ENCODE data around the gene SYCN.

SYCN gene

DNA sequence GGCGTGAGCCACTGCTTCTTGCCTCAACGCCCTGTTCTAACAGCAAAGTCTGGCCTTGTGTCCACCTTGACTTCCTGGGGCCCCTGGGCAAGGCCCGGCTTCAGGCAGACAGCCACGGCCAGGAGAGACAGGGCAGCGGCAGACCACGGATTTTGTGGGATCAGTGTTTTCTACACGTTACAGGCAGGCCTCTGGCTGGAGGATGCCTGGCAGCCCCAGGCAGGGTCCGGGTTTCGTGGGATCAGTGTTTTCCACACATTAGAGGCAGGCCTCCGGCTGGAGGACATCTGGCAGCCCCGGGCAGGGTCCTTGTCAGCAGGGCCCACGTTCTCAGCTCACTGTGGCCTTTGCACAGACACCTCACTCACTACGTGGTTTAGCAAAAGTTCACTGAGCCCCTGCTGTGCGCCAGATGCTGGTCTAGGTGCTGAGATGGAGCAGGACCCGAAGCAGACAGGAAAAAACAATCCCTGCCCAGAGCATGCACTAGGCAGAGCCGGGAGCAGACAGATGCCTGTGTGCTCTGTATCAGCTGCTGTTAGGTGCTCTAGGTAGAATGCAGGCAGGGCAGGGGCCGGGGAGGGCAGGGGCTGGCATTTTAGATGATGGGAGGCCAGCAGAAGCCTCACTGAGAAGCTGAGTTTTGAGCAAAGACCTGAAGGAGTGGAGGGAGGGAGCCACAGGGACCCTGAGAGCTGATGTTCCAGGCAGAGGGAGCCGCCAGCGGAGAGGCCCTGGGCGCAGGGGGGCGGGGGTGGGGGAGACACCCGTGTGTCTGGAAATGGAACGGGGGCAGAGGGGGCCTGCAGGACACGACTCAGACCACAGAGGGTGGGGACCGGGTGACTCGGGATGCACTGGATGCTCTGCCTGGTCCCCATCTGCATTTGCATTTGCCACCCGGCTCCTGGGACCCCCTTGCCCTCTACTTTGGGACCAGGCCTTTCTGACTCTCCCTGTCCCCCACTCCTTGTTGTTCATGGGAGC lies 32.3 kb downstream of the SYCN start:
- H3K27me3 ChIP-seq (ENCODE audit: control insufficient read depth, insufficient read depth, low read length), result no peaks in the 10 kb centered on the region
- H3K36me3 ChIP-seq (ENCODE audit: control insufficient read depth, insufficient read depth, low read length), result peaks cover 10% of the 10 kb centered on the region
- H3K4me1 ChIP-seq (ENCODE audit: control insufficient read depth, insufficient read depth, low read length), result no peaks in the 10 kb centered on the region
- H3K4me3 ChIP-seq (ENCODE audit: low read length), result no peak overlapping the region
- no peak overlapping the region for H3K9ac ChIP-seq (ENCODE audit: low read length)
- no peak overlapping the region for H3K27ac ChIP-seq (ENCODE audit: low read depth, low read length)

DNA sequence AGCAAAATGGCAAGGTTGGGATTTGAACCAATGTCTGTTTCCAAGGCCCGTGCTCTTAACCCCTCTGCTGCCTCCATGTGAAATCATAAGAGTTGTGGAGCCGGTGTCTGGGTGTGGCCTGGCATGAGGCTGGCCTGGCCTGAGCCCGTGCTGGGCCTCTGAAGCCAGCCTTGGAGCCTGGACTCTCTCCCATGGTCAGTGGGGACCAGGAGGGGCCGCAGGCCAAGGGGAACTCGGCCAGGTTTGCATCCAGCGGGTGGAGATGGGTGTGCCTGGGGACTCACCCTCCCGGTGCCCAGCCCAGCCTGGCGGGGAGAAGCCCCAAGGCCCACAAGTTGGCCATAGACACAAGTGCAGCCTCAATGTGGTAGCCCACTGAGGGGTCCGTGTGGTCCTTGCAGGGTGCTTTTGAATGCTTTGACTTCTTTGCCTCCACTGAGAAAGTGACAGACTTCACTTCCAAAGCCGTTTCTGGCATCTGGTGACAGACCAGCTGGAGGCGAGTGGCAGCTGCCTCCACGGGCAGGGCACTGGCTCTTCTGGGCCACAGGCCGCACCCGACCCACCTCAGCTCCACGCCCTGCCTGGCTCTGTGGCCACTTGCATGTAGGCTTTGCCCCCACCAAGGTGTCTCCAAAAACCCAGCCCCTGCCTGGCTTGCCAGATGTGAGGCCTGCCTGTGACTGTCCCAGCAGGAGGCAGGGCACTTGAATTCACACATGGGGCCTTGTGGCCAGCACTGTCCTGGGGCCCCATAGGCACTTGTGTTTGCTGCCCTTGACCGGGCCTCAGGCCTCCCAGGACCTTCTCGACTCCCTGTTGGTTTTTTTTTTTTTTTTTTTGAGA lies 33.5 kb downstream of the SYCN start:
- Histone ChIP-seq H3K9ac (ENCODE audit: low read length) (no peak overlapping the region), H3K27ac (ENCODE audit: low read depth, low read length) (no peak overlapping the region), H3K4me3 (ENCODE audit: low read length) (no peak overlapping the region), H3K4me1 (ENCODE audit: control insufficient read depth, insufficient read depth, low read length) (no peaks in the 10 kb centered on the region), H3K36me3 (ENCODE audit: control insufficient read depth, insufficient read depth, low read length) (peaks cover 6% of the 10 kb centered on the region), H3K27me3 (ENCODE audit: control insufficient read depth, insufficient read depth, low read length) (no peaks in the 10 kb centered on the region)

DNA sequence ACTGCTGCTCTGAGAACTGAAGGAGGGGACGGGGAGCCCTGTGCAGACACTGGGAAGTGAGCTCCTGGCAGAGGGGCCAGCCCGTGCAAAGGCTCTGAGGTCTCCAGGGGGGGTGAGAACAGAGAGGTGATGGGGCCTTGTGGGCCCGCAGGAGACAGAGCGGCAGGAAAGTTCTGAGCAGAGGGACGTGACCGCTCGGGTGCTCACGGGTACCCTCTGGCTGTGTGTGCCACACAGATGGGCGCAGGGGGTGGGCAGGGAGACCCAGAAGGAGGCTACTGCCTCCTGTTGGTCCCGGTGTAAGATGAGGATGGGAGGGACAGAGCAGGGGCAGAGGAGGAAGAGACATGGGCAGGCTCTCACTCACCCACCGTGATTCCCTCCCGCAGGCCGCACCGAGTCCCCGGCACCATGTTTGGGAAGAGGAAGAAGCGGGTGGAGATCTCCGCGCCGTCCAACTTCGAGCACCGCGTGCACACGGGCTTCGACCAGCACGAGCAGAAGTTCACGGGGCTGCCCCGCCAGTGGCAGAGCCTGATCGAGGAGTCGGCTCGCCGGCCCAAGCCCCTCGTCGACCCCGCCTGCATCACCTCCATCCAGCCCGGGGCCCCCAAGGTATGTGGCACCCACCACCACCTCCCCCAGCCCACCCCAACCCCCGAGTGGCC lies 34.8 kb downstream of the SYCN start:
- H3K9ac ChIP-seq (ENCODE audit: low read length), result no peak overlapping the region
- no peak overlapping the region for H3K4me3 ChIP-seq (ENCODE audit: low read length)
- H3K27me3 ChIP-seq (ENCODE audit: control insufficient read depth, insufficient read depth, low read length), result no peaks in the 10 kb centered on the region
- H3K4me1 ChIP-seq (ENCODE audit: control insufficient read depth, insufficient read depth, low read length), result no peaks in the 10 kb centered on the region
- peaks cover 6% of the 10 kb centered on the region for H3K36me3 ChIP-seq (ENCODE audit: control insufficient read depth, insufficient read depth, low read length)
- H3K27ac ChIP-seq (ENCODE audit: low read depth, low read length), result no peak overlapping the region

DNA sequence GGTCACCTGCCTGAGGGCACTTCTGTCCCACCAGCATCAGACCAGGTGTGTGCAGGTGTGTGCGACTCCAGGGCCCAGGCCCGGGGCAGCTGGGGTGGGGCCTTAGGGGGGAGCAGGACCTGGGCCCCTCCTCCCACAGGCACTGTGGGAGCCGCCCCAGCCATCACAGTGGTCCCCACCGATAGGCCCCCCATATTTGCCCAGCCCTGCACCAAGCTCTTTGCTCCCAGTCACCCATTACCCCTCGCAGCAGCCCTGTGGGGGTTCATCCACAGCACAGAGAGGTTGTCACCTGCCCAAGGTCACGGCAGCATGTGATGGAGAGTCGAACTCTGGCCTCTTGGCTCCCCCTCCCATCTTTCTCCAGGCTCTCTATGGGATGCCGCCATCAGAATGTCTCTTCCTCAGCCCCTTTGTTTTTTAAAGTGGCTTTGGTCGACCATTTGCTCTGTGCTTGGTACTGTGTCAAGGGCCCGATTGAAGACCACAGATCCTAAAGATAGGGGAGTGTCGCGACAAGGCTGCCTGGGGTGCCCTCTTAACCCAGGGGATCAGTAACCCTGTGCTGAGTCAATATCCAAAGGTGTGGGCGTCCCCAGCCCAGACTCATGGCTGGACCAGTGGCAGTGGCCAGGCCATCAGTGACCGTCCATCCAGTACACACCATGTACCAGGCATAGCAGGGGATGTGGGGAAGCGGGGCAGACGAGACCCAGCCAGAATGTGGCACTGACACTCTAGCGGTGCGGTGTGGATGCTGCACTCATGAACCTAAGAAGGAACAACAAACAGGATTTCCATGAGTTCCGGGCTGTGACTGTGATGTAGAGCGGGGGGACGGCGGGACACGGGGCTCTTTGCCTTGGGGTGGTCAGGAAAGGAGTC lies 35.6 kb downstream of the SYCN start:
- H3K9ac ChIP-seq (ENCODE audit: low read length), result no peak overlapping the region
- no peaks in the 10 kb centered on the region for H3K27me3 ChIP-seq (ENCODE audit: control insufficient read depth, insufficient read depth, low read length)
- H3K36me3 ChIP-seq (ENCODE audit: control insufficient read depth, insufficient read depth, low read length), result peaks cover 6% of the 10 kb centered on the region

DNA sequence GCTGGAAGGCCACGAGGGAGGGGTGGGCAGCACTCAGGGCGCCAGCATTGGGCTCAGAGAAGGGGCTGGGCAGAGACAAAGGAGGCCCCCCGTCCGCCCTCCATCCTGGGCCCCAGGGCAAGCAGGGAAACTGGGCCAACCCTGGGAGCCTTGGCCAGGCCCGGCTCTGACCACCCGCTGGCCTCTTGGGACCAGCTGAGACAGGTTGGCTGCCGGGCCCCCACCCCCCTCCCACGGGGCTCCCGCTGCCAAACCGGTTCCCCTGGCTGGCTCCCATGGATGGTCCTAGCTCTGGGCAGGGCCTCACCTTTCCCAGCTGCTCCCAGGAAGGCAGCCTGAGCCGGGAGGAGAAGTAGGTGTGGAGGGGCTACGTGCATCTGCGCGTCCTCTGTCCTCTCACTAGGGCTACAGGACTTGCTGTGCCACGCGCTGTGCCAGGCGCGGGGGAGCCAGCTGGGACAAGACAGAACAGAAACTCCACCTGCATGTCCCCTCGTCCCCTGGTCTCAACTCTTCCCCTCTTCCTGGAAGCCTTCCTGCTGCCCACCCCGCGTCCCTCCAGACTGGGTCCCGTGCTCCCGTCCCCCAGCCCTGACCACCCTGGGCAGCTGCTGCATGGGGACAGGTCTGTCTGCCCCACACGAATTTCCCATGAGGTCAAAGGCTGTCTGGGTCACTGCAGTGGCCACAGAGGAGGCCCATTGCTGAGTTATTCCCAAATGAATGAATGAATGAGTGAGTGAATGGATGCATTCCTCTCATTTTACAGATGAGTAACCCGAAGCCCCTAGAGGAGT lies 36.4 kb downstream of the SYCN start:
- Histone ChIP-seq H3K27ac (ENCODE audit: low read depth, low read length) (no peak overlapping the region), H3K4me3 (ENCODE audit: low read length) (no peak overlapping the region), H3K4me1 (ENCODE audit: control insufficient read depth, insufficient read depth, low read length) (no peaks in the 10 kb centered on the region), H3K36me3 (ENCODE audit: control insufficient read depth, insufficient read depth, low read length) (peaks cover 5% of the 10 kb centered on the region), H3K9ac (ENCODE audit: low read length) (no peak overlapping the region), H3K27me3 (ENCODE audit: control insufficient read depth, insufficient read depth, low read length) (no peaks in the 10 kb centered on the region)

More for the DNA sequence above, 35.6 kb downstream of the SYCN start:
- Histone ChIP-seq H3K4me3 (ENCODE audit: low read length) (no peak overlapping the region), H3K4me1 (ENCODE audit: control insufficient read depth, insufficient read depth, low read length) (no peaks in the 10 kb centered on the region), H3K27ac (ENCODE audit: low read depth, low read length) (no peak overlapping the region)

DNA sequence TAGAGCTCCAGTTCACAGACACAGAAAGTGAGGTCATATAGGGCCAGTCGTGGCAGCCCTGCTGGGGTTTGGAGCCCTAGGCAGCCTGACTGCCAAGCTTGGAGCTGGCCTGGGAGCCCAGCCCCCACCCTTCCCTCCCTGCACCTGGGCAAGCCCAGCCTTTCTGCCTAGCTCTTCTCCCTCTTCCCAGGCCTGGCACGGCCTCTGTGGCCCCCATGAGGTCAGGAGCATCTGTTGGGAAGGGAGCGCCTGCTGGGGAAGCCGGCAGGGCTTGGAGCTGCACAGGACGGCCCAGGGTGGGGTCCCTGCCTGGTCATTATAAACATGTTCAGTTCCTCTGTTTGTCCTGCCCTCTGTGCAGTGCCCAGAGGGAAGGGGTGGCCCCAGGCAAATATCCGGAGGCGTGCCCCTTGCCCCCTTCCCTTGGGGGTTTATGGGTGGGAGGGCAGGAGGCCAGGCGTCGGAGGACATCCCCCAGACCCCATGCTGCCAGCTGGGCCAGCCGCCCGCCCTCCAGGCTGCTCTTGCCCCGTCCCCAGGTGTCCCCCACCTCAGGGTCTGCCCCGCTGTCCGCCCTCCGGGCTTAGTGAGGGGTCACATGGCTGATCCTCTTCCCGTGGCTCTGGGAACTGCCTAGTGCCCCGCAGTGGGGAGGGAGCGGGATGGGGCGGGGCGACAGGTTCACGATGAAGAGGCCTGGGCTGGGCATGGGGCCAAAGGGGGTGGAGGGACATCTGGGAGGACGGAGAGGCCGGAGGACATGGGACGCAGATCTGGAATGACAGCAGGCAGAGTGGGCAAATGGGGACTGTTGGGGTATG lies 37.3 kb downstream of the SYCN start:
- Histone ChIP-seq H3K27me3 (ENCODE audit: control insufficient read depth, insufficient read depth, low read length) (no peaks in the 10 kb centered on the region), H3K4me1 (ENCODE audit: control insufficient read depth, insufficient read depth, low read length) (no peaks in the 10 kb centered on the region), H3K27ac (ENCODE audit: low read depth, low read length) (no peak overlapping the region), H3K4me3 (ENCODE audit: low read length) (no peak overlapping the region), H3K36me3 (ENCODE audit: control insufficient read depth, insufficient read depth, low read length) (peaks cover 3% of the 10 kb centered on the region), H3K9ac (ENCODE audit: low read length) (no peak overlapping the region)

DNA sequence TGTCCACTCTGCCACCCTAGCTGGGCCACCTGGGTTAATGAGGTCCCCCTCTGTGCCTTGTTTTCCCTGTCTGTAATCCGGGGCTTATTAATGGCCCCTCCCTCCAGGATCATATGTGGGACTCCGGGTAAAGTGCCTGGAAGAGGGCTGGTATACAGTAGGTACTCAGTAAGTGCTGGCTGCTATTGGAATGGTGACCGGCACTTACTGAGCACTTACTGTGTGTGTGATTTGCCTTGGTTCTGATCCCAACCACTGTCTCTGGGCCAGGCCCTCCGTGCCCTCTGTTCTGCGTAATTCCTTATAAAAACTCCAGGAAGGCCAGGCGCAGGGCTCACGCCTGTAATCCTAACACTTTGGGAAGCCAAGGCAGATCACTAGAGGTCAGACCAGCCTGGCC lies 38.2 kb downstream of the SYCN start:
- H3K4me1 ChIP-seq (ENCODE audit: control insufficient read depth, insufficient read depth, low read length), result peaks cover 4% of the 10 kb centered on the region
- no peak overlapping the region for H3K27ac ChIP-seq (ENCODE audit: low read depth, low read length)
- no peak overlapping the region for H3K4me3 ChIP-seq (ENCODE audit: low read length)
- H3K36me3 ChIP-seq (ENCODE audit: control insufficient read depth, insufficient read depth, low read length), result peaks cover 3% of the 10 kb centered on the region
- H3K9ac ChIP-seq (ENCODE audit: low read length), result no peak overlapping the region
- no peaks in the 10 kb centered on the region for H3K27me3 ChIP-seq (ENCODE audit: control insufficient read depth, insufficient read depth, low read length)

DNA sequence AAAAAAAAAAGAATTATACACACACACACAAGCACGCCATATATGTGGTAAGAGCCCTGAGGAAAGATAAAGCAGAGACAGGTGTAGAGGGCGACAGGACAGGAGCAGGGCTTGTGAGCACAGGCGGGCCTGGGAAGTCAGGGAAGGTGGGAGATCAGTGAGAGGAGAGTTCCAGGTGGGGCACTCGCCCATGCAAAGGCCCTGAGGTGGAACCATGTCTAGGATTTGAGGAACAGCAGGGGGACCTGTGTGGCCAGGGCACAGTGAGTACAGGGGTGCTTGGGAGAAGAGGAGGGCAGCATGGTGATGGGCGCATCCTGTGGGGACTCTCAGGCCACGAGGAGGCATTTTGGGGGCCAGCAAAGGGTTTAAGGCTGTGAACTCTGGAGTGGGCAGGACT lies 39.8 kb downstream of the SYCN start:
- Histone ChIP-seq H3K27ac (ENCODE audit: low read depth, low read length) (no peak overlapping the region), H3K27me3 (ENCODE audit: control insufficient read depth, insufficient read depth, low read length) (no peaks in the 10 kb centered on the region), H3K4me1 (ENCODE audit: control insufficient read depth, insufficient read depth, low read length) (peaks cover 13% of the 10 kb centered on the region)

DNA sequence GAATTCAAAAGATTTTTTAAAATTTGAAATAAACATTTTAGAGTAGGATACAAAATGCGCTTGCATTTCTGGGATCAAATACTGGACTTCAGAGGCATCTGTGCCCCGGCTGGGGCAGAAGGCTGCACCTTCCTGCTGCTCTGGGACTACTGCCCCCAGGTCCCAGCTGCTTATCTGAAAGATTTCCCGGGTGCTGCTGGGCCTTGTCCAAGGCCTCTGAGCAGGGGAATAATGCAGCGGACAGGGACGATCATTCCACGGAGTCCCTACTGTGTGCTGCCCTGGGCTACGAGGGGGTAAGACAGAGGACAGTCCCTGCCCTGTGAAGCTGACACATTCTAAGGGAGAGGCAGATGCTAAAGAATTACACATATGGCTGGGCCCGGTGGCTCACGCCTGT lies 40.4 kb downstream of the SYCN start:
- H3K36me3 ChIP-seq (ENCODE audit: control insufficient read depth, insufficient read depth, low read length), result no peaks in the 10 kb centered on the region
- H3K4me1 ChIP-seq (ENCODE audit: control insufficient read depth, insufficient read depth, low read length), result peaks cover 13% of the 10 kb centered on the region
- no peak overlapping the region for H3K27ac ChIP-seq (ENCODE audit: low read depth, low read length)
- no peak overlapping the region for H3K9ac ChIP-seq (ENCODE audit: low read length)
- no peaks in the 10 kb centered on the region for H3K27me3 ChIP-seq (ENCODE audit: control insufficient read depth, insufficient read depth, low read length)
- no peak overlapping the region for H3K4me3 ChIP-seq (ENCODE audit: low read length)

More for the DNA sequence above, 39.8 kb downstream of the SYCN start:
- Histone ChIP-seq H3K36me3 (ENCODE audit: control insufficient read depth, insufficient read depth, low read length) (no peaks in the 10 kb centered on the region), H3K4me3 (ENCODE audit: low read length) (no peak overlapping the region), H3K9ac (ENCODE audit: low read length) (no peak overlapping the region)

DNA sequence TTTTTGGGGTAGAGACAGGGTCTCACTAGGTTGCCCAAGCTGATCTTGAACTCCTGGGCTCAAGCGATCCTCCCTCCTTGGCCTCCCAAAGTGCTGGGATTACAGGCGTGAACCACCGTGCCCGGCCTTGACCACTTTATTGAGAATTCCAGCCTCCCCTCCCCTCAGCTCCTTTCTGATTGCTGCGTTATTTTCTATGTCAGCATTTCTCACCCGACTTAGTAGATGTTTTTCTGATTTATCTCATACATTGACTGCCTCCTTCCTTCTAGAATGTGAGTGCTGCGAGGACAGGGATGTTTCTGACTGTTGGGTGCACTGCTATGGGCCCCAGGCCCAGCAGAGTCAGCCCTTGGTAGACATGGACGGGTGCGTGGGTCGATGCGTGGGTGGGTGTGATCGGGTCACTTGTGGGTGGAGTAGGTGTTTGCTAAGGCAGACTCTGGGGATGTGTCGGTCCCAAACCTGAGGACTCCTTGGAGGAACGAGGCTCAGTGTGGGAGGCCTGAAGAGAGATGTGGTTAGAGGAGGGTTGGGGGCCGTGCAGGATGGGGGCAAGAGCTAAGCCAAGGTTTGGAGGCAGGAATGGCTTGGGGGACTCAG lies 41.5 kb downstream of the SYCN start:
- Histone ChIP-seq H3K27ac (ENCODE audit: low read depth, low read length) (no peak overlapping the region), H3K36me3 (ENCODE audit: control insufficient read depth, insufficient read depth, low read length) (no peaks in the 10 kb centered on the region), H3K9ac (ENCODE audit: low read length) (no peak overlapping the region), H3K4me1 (ENCODE audit: control insufficient read depth, insufficient read depth, low read length) (peaks cover 13% of the 10 kb centered on the region), H3K27me3 (ENCODE audit: control insufficient read depth, insufficient read depth, low read length) (no peaks in the 10 kb centered on the region), H3K4me3 (ENCODE audit: low read length) (no peak overlapping the region)
